ENCODE results near the gene FER1L5.

Gene FER1L5

DNA sequence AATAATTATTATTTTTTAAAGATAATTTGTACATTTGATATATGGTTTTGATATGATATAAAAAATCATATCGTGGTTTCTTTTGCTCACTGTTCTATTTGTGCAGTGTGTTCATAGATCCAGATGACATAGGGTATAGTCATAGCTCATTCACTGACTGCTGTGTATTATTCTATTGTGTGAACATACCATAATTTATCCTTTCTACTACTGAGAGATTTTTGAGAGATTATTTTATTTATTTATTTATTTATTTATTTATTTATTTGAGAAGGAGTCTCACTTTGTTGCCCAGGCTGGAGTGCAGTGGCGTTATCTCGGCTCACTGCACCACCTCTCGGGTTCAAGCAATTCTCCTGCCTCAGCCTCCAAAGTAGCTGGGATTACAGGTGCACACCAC lies 39.0 kb downstream of the FER1L5 start:
- no peak for DNase-seq (ENCODE audit: low spot score)

GRCh38 chr2:96683307-96683706 lies 40.7 kb downstream of the FER1L5 start:
- no peak for DNase-seq (ENCODE audit: low spot score)

DNA sequence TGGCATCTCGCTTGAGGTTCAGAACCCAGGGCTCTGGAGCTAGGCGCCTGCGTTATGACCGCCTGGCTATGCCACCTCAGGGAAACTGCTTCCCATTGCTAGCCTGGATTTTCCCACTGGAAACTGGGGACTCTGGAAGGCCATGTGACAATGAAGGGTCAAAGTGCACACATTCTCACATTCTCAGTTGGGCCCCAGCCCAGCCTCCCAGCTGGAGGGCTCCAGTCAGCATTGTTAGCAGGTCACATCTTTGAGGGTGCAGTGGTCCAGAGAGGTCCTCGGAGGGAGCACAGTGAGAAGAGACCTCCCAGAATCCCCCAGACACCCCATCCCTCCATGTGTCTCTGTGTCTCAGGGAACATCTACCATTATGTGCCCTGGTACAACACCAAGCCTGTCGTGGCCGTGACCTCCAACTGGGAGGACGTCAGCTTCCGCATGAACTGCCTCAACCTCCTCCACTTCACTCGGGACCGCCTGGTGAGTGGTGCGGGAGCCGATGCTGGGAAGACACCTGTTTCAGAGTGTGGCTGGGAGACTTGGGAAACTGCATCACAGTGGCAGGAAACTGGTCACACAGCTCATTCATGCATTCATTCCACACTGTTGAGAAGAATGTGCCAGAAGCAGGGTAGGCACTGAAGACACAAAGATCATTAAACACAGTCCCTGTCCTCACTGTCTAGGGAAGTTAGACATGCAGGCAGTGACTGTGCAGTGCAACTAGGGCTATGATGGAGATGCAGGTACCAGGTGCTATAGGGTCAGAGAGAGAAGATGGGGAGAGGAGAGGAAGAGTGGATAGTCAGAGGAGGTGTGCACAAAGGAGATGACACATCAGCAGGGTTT lies 41.6 kb downstream of the FER1L5 start:
- no peak for DNase-seq (ENCODE audit: low spot score)

DNA sequence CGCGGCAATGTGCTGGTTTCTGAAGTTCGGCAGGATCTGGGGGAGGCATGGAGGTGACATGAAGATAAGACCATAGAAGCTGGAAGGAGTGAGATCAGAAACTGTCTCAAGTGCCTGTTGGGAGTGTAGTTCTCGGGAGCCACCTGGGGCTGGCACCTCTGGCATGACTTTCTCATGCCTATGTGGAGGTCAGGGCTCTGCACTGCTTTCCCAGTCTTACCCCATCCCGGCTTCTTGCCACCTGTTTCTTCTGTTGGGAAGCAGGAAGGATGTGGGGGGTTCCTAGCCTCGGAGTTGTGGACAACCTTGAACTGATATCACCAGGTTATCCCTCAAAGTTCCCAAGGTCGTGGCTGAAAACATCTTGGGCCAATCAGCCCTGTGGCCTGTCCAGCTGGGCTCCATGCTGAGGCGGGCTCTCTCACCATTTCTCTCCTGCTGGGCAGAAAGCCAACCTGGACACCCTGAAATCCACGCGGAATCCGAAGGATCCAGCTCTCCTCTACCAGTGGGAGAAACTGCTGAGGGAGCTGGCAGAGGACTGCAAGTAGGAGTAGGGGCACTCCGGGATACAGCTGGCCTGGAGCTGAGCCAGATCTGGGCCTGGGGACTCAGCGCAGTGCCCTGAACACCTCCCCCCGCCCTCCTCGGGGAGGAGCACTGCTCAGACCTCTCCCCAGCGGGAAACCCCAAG lies 42.5 kb downstream of the FER1L5 start:
- no peak for DNase-seq (ENCODE audit: low spot score)

DNA sequence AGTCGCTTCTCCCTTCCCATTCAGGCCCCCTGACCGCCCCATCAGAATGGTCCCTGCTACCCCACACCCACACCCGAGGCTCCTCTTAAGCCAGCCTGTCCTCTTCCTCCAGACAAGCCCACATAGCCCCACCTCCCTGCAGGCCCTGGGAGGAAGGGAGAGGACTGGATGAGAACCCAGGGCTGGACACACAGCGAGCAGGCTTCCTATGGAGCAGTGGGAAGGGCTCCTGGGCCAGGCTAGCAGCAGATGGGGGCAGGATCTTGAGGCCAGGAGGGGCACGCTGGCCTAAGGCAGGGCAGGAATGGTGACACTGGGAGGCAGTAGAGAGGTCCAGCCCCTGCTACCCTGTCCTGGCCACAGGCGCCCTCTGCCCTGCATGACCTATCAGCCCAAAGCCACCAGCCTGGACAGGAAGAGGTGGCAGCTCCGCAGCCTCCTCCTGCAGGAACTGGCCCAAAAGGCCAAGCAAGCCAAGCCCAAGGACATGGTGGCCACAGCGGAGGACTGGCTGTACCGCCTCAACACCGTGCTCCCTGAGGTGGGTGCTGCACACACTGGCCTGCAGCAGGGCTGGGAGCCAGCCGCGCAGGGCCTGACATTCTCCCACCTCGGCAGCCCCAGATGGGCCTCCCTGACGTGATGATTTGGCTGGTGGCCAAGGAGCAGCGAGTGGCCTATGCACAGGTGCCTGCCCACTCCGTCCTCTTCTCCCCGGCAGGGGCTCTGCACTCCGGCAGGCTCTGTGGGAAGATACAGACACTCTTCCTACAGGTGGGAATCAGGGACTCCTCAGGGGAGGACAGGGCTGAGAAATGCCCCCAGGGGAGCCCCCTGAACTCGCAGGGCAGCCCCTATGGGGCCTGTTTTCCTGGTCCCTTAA lies 43.3 kb downstream of the FER1L5 start:
- DNase-seq (ENCODE audit: low spot score), result no peak

- no peak for DNase-seq (ENCODE audit: low spot score)
Observed at GRCh38 chr2:96687266-96687665, 44.7 kb downstream of the FER1L5 start.

GRCh38 chr2:96687711-96688640 lies 45.4 kb downstream of the FER1L5 start:
- no peak for DNase-seq (ENCODE audit: low spot score)

DNA sequence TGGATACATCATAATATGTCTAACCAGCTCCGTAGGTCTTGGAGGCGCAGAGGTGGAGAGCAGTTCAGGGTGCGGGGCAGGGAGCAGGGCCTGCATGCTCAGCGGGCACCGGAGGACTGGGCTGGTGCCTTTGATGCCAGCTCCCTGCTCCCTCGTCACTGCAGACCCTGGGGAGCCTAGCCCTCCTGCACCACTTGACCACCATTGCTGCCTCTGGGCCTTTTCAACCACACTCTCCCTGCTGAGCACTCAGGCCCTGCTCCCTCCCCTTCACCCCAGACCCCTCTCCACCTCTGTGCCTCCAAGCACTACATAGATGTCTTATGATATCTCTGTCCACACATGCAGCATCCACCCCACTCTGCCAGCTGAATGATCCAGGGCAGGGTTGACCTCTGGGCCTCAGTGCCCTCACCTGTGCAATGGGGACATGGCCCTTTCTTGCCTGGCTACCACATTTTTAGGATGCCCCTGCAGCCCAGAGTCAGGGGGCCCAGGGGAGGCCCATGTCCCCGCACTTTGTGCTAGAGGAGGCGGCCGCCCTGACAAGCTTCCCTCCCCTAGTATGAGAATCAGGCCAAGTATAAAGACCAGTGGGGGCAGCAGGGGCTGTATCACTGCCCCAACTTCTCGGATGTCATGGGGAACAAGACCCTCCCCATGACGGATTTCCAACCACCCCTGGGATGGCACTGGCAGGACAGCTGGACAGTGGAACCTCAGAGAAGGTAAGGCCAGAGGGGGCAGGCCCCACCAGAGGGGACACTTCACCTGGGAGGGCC lies 46.3 kb downstream of the FER1L5 start:
- DNase-seq (ENCODE audit: low spot score), result no peak

DNA sequence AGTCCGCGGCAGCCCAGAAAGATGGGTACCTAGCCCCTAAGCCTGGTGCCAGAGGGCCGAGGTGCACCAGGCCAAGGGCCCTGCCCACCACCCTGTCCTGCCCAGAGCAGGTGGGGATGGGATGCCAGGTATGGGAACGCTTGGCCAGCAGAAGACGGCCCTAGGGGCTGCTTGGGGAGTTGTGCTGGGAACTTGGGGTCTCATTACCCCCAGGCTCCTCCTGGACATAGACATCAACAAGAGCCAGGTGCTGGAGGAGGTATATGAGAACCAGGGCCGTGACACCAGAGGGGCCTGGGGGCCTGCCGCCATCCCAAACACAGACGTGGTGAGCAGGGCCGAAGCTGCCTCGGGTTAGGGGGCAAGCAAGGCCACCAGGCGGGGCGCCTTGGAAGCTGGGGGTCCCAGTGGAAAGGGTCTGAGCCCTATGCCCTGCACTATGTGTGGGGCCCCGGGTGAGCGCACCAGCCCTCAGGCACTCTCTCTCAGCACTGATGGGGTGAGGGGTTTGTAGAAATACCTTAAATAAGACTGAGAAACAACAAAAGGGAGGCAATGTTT lies 46.9 kb downstream of the FER1L5 start:
- DNase-seq (ENCODE audit: low spot score), result no peak

DNA sequence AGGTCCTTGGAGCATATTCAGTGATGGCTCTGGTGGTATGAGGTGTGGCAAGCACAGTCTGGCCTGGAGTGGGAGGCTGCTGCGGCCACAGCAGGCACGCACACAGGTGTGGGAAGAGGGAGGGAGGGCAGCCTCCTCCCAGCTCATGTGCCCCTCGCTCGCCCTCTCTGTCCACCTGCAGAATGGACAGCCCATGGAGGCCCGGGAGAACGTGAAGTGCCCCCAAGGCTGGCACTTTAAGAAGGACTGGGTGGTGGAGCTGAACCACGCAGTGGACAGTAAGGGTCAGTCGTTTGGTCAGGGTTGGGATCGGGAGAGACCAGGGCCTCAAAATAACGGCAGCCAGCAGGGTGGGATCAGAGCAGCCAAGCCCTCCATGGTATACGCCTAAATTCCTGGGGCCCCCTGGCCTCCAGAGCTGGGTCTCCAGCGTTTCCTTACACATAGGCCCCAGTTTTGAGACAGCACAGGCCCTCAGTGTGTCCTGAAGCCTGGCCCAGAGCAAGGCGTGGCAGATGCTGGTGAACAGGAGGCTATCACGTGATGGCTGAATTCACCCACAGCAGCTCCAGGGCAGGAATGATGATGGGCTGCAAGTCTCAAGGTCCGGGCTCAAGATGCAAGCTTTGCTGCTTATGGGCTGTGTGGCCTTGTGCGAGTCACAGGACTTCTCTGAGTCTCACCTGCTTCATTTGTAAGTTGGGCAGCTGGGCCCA lies 47.9 kb downstream of the FER1L5 start:
- DNase-seq (ENCODE audit: low spot score), result no peak

DNA sequence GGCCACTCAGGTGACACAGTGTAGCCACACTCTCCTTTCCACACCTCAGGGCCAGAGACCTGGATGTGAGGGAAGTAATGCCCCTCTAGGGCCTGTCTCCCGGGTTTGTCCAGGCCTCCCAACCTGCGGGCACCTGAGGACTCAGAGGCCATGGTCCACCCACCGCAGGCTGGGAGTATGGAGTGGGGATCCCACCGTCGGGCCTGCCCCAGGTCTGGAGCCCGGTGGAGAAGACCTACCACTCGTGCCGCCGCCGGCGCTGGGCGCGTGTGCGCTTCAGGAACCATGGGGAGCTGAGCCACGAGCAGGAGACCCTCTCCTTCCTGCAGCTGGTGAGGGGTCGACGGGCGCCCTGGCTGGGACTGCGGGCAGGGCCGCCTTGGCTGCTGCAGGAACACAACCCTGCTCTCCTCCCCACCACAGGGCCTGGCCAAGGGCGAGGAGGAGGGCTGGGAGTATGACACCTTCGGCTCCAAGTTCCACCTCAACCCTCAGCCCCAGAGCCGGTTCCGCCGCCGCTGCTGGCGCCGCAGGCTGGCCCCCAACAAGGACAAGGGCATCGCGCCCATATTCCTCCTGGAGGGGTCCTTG lies 48.6 kb downstream of the FER1L5 start:
- no peak for DNase-seq (ENCODE audit: low spot score)

- DNase-seq (ENCODE audit: low spot score), result no peak
Observed at GRCh38 chr2:96692094-96692971, 49.8 kb downstream of the FER1L5 start.

DNA sequence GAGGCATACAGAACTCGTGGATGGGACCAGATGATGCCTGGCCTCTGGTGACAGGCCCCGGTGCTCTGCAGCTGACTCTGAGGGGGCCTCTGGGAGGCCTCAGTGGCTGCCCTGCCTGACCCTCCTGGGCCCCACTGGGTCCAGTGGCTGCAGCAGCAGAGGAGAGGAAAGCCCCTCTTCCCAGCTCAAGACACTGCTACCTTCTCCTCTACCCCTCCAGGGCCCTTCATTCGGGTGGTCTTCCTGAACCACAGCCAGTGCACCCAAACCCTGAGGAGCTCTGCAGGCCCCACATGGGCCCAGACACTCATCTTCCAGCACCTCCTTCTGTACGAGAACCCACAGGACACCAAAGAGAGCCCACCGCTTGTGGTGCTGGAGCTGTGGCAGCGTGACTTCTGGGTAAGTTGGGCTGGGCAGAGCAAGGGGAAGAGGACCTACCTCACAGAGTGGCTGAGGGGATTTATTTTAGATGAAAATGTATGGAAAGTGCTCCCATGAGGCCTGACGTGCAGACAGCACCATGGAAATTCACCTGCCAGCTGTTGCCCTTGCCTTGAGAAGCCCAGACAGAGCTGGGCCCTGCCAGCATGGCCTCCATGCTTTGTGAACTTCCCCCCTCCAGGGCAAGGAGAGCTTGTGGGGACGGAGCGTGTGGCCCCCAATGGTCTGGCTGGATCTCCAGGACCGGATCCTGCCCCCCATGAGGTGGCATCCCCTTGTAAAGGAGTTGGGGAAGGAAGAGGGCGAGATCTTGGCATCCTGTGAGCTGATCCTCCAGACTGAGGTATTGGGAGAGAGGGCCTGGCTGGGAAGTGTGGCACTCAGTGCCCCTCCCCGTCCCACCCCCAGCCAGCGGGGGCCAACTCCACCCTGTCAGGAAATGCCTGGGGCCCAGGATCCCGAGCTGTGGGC lies 51.0 kb downstream of the FER1L5 start:
- no peak for DNase-seq (ENCODE audit: low spot score)

- DNase-seq (ENCODE audit: low spot score), result no peak
Observed at GRCh38 chr2:96694279-96694678, 51.7 kb downstream of the FER1L5 start.

GRCh38 chr2:96694816-96695455 lies 52.4 kb downstream of the FER1L5 start:
- no peak for DNase-seq (ENCODE audit: low spot score)

GRCh38 chr2:96695602-96696001 lies 53.0 kb downstream of the FER1L5 start:
- no peak for DNase-seq (ENCODE audit: low spot score)

DNA sequence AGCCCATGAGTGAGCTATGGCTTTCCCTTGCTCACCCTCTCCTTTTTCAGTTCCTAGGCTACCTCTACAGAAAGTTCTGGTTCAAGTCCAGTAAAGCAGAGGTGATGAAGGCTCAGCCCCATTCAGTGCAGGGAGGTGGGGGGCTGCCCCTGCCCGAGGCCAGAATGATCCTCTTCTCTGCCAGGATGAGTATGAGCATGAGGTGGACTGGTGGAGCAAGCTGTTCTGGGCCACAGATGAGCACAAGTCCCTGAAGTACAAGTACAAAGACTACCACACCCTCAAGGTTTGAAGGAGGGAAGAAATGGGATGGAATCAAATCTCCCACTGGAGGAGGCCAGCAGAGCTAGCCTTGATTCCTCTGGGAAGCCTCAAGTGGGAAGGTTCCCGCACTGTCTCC lies 54.9 kb downstream of the FER1L5 start:
- DNase-seq (ENCODE audit: low spot score), result no peak

Data from CD4-positive, alpha-beta T cell treated with Interleukin-2 at 100 ng/mL for 4 hours (primary cell).